ENCODE data around the gene SYT8.
"Not testable (repeated sequence)": the region's sequence is repeated elsewhere in the genome, so short reads cannot be mapped to it uniquely, and the experiment has no call there.

DNA sequence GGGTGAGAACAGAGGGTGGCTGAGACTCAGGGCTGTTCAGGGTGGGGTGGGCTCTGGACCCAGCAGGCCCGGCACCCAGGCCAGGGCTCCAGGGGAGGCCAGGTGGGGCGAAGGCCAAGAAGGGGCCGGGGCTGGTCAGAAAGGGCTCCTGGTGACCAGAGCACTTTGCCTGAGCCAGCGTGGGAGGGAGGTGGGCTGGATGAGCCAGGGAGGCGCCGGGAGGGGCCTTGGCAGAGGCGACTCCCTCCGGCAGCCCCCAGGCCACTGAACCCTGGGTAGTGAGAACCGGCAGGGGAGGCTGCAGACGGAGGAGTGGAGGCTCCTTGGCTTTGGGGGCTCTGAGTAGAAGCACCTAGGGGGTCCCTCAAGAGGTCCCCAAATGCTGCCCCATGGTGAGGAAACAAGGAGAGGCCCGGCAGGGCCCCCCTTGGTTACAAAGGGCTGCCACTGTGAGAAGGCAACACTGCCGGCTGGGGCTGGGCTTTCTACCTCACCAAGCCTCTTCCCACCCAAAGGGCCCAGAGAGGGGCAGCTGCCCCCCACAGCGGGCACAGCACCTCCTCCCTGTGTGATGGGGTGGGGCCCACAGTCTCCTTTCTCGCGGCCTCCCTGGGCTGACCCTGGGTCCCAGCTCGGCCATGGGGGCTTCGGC lies 39.8 kb downstream of the SYT8 start:
- TF ChIP-seq, protein P1, sequence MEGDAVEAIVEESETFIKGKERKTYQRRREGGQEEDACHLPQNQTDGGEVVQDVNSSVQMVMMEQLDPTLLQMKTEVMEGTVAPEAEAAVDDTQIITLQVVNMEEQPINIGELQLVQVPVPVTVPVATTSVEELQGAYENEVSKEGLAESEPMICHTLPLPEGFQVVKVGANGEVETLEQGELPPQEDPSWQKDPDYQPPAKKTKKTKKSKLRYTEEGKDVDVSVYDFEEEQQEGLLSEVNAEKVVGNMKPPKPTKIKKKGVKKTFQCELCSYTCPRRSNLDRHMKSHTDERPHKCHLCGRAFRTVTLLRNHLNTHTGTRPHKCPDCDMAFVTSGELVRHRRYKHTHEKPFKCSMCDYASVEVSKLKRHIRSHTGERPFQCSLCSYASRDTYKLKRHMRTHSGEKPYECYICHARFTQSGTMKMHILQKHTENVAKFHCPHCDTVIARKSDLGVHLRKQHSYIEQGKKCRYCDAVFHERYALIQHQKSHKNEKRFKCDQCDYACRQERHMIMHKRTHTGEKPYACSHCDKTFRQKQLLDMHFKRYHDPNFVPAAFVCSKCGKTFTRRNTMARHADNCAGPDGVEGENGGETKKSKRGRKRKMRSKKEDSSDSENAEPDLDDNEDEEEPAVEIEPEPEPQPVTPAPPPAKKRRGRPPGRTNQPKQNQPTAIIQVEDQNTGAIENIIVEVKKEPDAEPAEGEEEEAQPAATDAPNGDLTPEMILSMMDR (IDR thresholded peaks at IDR 0.05; ENCODE audit: low read length): not testable (repeated sequence)
- TF ChIP-seq EZH2 (IDR thresholded peaks at IDR 0.05; ENCODE audit: borderline replicate concordance, low read length): not testable (repeated sequence)

Measured in OCI-LY1 (cell line).